GM18861 (cell line): ENCODE data around the gene TMEM134.
"Not testable (repeated sequence)": the region's sequence is repeated elsewhere in the genome, so short reads cannot be mapped to it uniquely, and the experiment has no call there.

Source experiments
- ATAC-seq: cut with Tn5 transposase; IDR thresholded peaks from one replicate; pipeline ENCODE4 v1.9.1; 2021; ENCODE audit not compliant: unreplicated experiment

TMEM134 gene

DNA sequence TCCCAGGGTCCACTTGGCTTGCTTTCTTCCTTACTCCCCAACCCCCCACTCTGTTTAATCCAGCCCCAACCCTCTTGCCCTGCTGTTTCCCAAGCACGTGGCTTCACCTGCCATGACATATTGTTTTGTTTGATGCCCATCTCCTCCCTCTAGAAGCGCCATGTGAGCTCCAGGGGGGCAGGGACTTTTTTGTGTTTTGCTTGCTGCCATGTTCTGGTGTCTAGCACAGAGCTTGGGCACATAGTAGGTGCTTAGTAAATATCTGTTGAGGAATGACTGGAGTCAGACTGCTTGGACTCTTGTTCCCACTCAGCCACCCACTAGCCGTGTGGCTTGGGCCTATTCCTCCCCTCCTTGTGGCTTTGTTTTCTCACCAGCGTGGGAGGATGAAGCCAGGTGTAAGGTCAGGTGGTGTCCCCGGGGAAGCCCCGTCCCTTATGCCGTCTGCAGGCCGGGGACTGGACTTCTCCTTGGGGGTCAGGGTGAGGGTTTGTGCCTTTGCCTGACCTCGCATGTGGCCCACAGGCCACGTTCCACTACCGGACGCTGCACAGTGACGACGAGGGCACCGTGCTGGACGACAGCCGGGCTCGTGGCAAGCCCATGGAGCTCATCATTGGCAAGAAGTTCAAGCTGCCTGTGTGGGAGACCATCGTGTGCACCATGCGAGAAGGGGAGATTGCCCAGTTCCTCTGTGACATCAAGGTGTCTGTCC, 17.6 kb upstream of the TMEM134 start:
- peak; percentile 26 for ATAC-seq

DNA sequence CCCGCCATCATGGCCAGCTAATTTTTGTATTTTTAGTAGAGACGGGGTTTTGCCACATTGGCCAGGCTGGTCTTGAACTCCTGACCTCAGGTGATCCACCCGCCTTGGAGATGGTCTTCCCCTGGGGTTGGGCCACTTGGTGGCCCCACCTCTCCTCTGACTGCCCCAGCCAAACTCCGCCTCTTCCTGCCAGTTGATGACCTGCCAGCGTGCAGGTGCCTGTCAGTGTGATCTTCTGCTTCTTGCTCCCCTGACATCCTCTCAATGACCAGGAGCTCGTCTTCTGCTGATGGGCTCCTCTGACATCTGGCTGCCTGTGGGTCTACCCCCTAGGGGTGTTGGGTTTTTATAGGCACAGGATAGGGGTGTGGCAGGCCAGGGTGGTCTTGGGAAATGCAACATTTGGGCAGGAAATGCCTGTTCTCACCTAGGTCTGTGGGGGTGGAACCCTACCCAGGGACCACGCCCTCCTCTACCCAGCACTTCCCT, 16.9 kb upstream of the TMEM134 start:
- ATAC-seq: not testable (repeated sequence)

DNA sequence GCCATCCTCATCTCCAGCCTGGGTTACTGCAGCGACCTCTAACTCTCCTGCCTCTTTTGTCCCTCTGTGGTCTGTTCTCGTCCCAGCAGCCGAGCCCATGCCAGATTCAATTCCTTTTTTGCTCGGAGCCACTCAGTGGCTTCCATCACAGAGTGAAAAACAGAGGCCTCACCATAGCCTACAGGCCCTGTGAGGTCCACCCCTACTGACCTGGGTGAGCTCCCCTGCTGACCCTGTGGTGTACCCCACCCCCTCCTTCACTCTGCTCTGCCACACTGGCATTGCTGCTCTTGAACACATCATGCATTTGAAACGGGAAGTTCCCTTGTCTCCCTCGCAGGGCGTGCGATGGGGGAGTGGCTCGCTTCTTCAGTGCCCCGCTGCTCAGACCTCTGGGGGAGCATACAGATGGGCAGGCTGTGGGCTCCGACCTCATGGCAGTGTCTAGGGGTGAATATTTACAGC, 15.8 kb upstream of the TMEM134 start:
- no peak for ATAC-seq

DNA sequence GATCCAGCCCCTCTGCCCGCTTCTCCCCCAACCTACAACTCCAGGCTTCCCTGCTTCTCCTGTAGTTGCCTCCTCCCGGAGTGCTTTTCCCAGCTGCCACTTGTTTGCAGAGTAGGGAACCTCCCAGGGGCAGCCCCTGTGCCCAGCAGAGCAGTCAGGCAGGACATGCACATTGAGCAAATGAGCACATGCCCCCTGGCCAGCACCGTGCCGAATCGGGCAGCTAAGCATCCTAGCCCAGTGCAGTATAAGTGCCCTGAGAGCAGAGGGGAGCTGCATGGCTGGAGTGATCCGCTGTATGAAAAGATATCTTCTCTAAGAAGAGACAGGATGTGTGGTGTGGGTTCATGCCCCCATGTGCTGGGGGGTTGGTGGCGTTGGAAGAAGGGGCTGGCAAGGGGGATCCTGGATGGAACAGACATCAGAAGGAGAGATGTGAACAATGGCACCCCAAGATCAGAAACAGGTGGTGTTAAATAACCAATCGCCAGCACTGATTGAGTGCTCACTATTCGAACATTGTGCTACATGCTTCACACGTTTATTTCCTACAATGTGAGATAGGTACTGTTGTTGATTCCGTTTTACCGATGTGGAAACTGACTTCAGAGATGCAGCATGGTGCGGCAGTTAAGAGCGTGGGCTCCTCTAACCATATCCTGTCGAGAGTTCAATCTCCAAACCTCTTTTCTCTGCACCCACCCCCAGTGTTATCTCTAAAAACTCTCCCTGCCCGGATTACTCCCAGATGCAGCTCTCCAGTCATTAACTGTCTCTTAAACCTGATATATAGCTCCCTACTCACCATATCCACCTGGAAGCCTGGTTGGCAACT, 15.0 kb upstream of the TMEM134 start:
- ATAC-seq: no peak

DNA sequence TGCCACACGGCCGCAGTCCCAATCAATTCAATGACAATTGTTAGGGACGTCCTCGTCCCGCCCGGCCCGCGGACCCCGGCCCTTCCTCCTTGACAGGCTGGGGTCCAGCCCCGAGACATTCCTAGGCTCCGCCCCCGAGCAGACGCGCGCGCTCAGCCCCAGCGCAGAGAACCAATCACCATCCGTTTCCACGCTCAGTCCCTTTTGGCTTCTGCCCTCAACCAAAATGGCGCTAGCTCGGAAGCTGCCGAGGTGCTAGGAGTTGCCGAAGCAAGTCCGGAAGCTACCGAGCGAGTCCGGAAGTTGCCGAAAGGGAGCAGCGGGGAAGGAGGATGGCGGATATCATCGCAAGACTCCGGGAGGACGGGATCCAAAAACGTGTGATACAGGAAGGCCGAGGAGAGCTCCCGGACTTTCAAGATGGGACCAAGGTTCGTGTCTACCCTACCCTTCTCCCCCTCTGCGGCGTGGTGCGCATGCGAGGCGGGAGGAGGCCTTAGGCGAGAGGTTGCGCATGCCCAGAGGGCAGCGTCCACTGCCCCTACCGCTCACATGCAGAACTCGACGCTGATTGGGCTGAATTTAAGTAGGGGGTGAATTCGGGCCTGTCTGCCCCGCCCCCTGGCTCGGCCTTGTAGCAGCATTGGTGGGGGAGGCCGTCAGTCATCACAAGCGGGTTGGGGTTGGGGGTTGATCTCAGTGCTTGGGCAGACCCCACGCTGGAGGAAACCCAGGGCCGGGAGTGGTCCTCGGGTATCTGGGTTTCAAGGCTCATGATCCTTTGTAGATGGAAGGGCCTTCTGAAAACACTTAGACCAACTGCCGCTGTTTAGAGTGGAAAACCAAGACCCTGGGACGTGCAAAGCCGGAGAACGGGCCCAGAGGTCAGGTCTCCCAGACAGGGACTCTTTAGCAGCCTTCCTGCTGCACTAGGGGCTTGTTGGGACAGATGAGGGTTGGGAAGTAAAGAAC, 14.1 kb upstream of the TMEM134 start, which contains the start of gene AIP:
AIP (plus strand) TSS at position 200 of the 972 bp plus-strand sequence; CDS start at position 333, 133 bp downstream.
- peak; percentile 56 for ATAC-seq

DNA sequence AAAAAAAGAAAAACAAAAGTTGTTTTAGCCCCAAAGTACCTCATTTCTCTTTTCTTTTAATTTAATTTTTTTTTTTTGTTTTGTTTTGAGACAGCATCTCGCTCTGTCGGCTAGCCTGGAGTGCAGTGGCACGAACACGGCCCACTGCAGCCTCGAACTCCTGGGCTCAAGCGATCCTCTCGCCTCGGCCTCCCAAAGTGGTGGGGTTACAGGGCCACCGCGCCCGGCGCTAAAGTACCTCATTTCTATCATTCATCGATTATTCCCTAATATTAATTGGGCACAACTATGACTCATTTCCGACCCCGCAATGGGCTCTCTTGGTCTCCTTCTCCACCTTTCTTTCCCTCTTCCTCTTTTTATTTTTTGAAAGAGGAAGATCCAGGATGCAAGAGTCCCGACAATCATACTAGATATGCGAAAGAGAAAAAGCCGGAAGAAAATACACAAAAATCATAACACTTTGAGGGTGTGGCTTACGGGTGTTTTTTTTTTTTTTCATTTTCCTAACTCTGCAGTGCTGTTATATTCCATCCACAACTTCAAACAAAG, 13.3 kb upstream of the TMEM134 start:
- no peak for ATAC-seq

DNA sequence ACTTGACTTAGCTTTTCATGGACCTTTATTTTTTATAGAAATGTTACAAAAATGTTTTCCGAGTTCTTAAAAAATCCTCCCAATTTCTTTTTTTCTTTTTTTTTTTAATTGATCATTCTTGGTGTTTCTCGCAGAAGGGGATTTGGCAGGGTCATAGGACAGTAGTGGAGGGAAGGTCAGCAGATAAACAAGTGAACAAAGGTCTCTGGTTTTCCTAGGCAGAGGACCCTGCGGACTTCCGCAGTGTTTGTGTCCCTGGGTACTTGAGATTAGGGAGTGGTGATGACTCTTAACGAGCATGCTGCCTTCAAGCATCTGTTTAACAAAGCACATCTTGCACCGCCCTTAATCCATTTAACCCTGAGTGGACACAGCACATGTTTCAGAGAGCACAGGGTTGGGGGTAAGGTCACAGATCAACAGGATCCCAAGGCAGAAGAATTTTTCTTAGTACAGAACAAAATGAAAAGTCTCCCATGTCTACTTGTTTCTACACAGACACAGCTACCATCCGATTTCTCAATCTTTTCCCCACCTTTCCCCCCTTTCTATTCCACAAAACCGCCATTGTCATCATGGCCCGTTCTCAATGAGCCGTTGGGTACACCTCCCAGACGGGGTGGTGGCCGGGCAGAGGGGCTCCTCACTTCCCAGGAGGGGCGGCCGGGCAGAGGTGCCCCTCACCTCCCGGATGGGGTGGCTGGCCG, 8.4 kb upstream of the TMEM134 start:
- not testable (repeated sequence) for ATAC-seq

DNA sequence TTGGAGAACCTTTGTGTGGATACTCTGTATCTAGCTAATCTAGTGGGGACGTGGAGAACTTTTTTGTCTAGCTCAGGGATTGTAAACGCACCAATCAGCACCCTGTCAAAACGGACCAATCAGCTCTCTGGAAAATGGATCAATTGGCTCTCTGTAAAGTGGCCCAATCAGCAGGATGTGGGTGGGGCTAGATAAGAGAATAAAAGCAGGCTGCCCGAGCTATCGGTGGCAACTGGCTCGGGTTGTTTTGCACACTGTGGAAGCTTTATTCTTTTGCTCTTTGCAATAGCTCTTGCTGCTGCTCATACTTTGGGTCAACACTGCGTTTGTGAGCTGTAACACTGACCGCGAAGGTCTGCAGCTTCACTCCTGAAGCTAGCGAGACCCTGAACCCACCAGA, 7.6 kb upstream of the TMEM134 start:
- ATAC-seq: not testable (repeated sequence)

DNA sequence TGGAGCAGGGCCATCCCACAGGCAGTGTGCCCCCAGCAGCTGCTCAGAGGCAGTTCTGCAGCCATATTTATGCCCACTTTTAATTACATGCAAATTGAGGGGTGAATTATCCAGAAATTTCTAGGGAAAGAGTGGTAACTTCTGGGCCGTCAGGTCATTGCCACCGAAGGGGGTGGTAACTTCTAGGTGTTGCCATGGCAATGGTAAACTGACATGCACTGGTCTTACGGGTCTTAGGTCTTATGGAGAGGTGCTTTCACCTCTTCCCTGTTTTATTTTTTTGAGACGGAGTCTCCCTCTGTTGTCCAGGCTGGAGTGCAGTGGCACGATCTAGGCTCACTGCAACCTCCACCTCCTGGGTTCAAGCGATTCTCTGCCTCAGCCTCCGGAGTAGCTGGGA, 3.8 kb upstream of the TMEM134 start:
- no peak for ATAC-seq

DNA sequence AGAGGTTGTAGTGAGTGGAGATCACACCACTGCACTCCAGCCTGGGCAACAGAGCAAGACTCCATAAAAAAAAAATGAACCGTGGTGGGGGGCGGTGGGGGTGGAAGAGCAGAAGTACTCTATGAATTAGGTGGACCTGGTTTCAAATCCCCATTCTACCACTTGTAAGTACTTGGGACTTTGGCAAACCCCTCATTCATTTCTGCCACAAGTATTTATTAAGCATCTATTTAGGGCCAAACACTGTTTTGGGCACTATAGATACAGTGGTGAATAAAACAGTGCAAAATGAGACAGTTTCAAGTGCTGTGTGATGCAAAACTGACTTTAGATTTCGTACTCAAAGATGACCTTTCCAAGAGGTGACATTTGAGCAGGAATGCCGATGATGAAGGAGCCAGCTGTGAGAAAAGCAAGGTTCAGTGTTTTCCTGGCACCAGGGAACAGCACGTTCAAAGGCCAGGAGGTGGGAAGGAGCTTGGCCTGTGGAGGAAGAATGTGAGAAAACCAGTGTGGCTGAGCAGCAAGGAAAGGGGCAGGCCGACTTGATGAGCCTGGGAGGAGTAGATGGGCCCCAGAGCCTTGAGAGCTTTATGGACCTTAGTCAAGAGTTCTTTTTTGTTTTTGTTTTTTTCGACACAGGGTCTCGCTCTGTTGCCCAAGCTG, 1.4 kb upstream of the TMEM134 start:
- no peak for ATAC-seq

DNA sequence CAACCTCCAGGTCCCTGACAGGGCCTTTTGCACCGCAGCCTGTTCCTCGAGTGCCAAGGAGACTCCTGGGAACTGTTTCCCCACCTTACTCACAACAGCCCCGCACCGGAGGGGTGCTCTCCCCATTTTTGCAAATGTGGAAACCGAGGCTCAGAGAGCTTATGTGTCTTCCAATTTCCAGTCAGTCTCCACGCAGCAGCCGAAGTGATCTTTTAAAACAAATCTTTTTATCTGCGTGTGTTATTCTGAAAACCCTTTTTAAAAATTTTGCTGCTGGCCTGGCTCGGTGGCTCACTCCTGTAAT, 409 bp upstream of the TMEM134 start:
- no peak for ATAC-seq

DNA sequence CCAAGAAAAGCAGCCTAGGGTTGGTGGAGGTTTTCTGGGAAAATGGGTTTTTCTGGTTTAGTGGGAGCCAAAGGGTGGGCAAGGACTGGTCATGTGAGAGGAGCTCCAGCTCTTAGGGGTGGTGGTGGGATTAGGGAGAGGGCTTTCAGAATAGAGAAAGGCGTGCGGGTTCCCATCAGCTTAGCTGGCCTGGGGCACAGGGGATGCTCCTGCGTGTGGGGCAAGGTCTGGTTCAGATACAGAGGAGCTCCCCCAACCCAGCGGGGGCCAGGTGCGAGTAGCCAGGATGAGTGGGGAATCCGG, 644 bp downstream of the TMEM134 start:
- no peak for ATAC-seq

DNA sequence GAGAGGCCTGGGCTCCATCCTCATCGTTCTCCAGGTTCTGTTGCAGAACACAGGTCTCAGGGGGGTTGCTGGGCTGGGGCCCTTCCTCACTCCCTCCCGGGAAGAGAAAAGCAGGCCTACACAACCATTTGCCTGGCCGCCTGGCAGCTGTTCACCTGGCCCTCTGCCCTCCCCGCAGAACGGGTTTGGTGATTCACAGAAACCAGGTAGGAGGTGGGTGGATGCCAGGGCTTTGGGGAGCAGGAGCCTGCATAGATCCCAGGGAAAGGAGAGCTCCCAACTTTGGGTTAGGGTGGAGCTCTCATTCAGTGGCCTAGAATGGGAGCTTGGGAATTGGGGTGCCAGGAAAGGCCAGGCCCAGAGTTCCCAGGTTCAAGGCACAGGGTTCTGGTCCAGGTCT, 995 bp downstream of the TMEM134 start:
- no peak for ATAC-seq

DNA sequence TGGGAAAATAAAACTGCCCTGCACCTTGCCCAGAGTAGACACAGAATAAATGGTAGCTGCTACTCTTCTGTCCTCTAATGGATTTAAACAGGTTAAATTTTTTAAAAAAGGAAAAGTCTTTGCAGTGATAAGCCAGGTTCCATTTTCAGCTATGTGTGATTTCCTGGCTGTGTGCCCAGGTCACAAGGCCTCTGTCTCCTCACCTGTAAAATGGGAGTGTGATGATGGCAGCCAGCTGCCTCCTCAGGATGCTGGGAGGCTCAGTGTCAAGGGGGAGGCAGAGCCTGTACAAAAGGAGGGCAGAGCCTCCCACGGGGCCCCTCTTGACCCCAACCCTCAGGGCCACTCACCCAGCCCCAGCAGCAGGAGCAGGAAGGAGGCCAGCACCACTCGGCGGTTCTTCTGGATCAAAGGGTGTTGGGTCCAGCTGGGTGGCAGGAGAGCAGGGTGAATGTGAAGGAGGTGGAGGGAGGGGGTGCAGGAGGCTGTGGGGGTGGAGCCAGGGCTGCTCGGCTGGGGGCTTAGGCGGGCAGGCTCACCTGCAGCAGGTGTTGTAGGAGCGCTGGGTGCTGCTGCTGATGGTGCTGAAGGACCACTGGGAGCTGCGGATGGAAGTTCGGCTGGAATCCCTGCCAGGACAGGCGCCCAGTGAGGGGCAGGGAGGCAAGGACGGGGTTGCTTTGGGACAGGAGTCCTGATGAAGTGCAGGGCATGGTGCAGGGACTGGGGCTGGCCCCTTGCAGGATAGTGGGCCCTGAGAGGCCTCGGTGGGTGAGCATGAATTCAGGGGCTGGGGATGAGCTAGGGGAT, 1.9 kb downstream of the TMEM134 start:
- ATAC-seq: no peak

DNA sequence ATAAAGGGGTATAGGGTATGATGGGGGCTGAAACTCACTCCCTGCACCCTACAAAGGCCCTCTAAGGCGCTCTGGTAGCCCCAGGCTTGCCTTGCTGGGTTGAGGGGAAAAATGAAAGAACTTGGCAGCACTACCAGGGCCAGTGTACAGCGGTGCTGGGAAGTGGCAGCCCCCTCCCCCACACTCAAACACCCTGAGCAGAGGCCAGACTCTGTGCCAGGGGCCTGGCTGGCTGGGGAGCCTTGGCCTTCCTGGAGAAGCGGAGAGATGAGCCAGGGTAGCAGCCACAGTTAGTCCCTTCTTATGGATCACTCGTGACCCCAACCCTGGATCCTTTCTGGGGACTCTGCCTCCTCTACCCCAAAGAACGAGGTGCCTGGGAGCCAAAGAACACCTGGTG, 2.7 kb downstream of the TMEM134 start:
- ATAC-seq: no peak

DNA sequence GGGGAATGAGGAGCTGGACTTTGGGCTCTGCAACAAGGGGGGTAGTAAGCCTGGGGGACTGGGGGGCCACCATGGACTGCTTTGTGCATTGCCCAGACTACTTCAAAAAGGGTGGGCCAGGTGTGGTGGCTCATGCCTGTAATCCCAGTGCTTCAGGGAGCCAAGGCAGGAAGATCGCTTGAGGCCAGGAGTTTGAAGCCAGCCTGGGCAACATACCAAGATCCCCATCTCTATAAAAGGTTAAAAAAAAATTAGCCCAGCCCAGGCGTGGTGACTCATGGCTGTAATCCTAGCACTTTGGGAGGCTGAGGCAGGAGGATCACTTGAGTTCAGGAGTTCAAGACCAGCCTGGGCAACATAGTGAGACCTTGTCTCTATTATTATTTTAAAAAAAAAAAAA, 3.5 kb downstream of the TMEM134 start:
- not testable (repeated sequence) for ATAC-seq

DNA sequence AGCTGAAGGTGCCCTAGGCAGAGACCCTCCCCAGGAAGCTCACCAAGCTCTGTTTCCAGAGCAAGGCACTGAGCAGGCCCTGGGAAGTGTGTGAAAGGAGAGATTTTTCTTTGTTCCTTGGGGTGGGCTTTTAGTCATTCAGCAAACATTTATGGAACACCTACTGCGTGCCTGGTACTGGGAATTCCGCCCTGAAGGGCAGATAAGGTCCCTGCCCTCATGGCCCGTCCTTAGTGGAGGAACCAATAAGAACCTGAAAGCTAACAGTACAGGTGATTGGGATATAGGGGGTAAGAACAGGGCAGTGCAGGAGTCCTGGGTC, 3.9 kb downstream of the TMEM134 start:
- ATAC-seq: no peak

DNA sequence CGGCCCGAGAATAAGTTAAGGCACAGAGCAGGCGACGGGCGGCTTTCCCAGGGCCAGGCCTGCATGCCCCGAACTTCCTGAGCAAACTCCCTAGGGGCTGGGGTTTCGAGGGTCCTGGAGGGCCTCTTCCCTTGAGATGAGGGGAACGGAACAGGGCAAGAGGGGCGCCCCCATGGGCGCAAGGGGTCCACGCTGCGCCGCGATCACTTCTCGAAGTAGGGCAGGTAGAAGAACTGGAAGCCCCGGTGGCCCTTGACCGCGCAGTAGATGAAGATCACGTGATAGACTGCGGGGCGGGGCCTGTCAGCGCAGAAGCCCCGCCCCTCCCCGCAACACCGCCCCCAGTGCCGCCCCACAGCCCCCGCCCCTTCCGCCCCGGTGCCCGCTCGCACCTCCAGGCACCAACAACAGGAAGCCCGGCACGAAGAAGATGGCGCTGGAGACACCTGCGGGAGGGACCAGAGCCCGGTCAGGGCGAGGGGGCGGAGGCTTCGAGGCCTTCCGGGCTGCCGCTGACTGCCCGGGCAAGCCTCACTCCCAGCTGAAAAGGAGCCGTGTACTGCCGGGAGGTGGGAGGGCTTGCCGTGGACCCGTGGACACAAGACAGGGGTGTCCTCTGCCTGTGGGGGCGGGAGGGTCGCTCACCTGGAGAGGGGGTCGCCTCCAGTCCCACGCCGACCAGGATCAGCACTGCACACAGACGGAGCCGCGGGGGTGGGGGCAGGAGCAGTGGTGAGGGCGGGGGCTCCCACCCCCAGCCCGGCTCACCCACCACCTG, 4.5 kb downstream of the TMEM134 start:
- peak; percentile 39 for ATAC-seq
